CD14-positive monocyte (primary cell): ENCODE measurements around the gene PPP1R1C. TPM values are rescaled to one million over a fixed set of nuclear protein-coding genes. Genes with fewer than 3 reads are reported as not detected.

Source experiments
- DNase-seq, 3 donors: peaks; one replicate each; pipeline ENCODE4 v3.0.0-alpha.2; 2011 to 2022
- H2AFZ ChIP-seq: 2 replicates; pipeline ENCODE4 v1.6.0; 2012; ENCODE audit warnings: mild to moderate bottlenecking, low read depth, low read length, inconsistent platforms; ENCODE audit not compliant: insufficient read depth, poor library complexity, severe bottlenecking
- H3K27ac ChIP-seq, 2 donors: 1 replicate in 1 of 2; 2 replicates in 1 of 2; pipeline ENCODE4 v1.5.1; 2012 to 2013; ENCODE audit warnings: low read length in 2 of 2, control low read depth in 1 of 2, inconsistent platforms in 1 of 2, low read depth in 1 of 2, mild to moderate bottlenecking in 1 of 2
- H3K27me3 ChIP-seq, 2 donors: one replicate each; pipeline versions ENCODE4 v1.6.0 to v1.6.1; 2011 to 2013; ENCODE audit warnings: low read length in 2 of 2; ENCODE audit not compliant: control insufficient read depth in 2 of 2, insufficient read depth in 2 of 2
- H3K36me3 ChIP-seq, 2 donors: replicated peaks in 1 of 2; 1 replicate in 1 of 2; 2 replicates in 1 of 2; pipeline versions ENCODE4 v1.5.1 to v1.6.1; 2012 to 2013; ENCODE audit warnings: low read length in 2 of 2, control low read depth in 1 of 2, inconsistent platforms in 1 of 2, mild to moderate bottlenecking in 1 of 2; ENCODE audit not compliant: insufficient read depth in 2 of 2, control insufficient read depth in 1 of 2
- H3K4me1 ChIP-seq, 2 donors: 1 replicate in 1 of 2; 2 replicates in 1 of 2; pipeline versions ENCODE4 v1.5.1 to v1.6.1; 2012 to 2013; ENCODE audit warnings: low read length in 2 of 2, control low read depth in 1 of 2, inconsistent platforms in 1 of 2, mild to moderate bottlenecking in 1 of 2, moderate library complexity in 1 of 2; ENCODE audit not compliant: insufficient read depth in 2 of 2, control insufficient read depth in 1 of 2
- H3K4me2 ChIP-seq: replicated peaks from 2 replicates; pipeline ENCODE3; 2012; ENCODE audit warnings: low read length, moderate library complexity, mild to moderate bottlenecking; ENCODE audit not compliant: poor library complexity, severe bottlenecking; ENCODE audit errors: extremely low read depth
- H3K4me3 ChIP-seq, 3 experiments: fragments of 200-600 bp in 1 of 3; sonication (generic) in 1 of 3; replicated peaks in 1 of 3; 1 replicate in 2 of 3; 2 replicates in 1 of 3; pipeline ENCODE4 v1.5.1; 2011 to 2013; ENCODE audit warnings: low read length in 3 of 3, mild to moderate bottlenecking in 3 of 3, control low read depth in 2 of 3, low read depth in 2 of 3, inconsistent platforms in 1 of 3, moderate library complexity in 1 of 3
- H3K79me2 ChIP-seq: 2 replicates; pipeline ENCODE4 v1.6.0; 2012; ENCODE audit warnings: mild to moderate bottlenecking, control low read depth, inconsistent platforms, low read length, moderate library complexity; ENCODE audit not compliant: insufficient read depth
- H3K9ac ChIP-seq: 2 replicates; pipeline ENCODE4 v1.6.0; 2017; ENCODE audit warnings: low read length, mild to moderate bottlenecking; ENCODE audit not compliant: insufficient read depth, poor library complexity, severe bottlenecking
- H3K9me3 ChIP-seq, 2 donors: replicated peaks in 1 of 2; 1 replicate in 1 of 2; 2 replicates in 1 of 2; pipeline versions ENCODE4 v1.5.1 to v1.6.1; 2012 to 2013; ENCODE audit warnings: low read length in 2 of 2, control low read depth in 1 of 2; ENCODE audit not compliant: control insufficient read depth in 1 of 2, insufficient read depth in 1 of 2
- H4K20me1 ChIP-seq: 2 replicates; pipeline ENCODE4 v1.6.0; 2012; ENCODE audit warnings: mild to moderate bottlenecking, low read length, control low read depth, moderate library complexity; ENCODE audit not compliant: insufficient read depth
- H3K27ac Mint-ChIP-seq, 7 donors: one replicate each; pipeline ENCODE4 v1.8.0; 2020; ENCODE audit warnings: mild to moderate bottlenecking in 7 of 7, mixed read lengths in 7 of 7, moderate library complexity in 6 of 7, inconsistent platforms in 2 of 7
- H3K27me3 Mint-ChIP-seq, 3 donors: one replicate each; pipeline ENCODE4 v1.8.0; 2021 to 2022; ENCODE audit warnings: low read depth in 3 of 3, mild to moderate bottlenecking in 3 of 3, mixed read lengths in 3 of 3, moderate library complexity in 3 of 3, inconsistent platforms in 1 of 3
- H3K36me3 Mint-ChIP-seq, 2 donors: one replicate each; pipeline ENCODE4 v1.8.0; 2020; ENCODE audit warnings: mixed read lengths in 2 of 2, inconsistent platforms in 1 of 2, mild to moderate bottlenecking in 1 of 2
- H3K4me1 Mint-ChIP-seq: one replicate; pipeline ENCODE4 v1.8.0; 2020; ENCODE audit warnings: mild to moderate bottlenecking, mixed read lengths
- H3K4me3 Mint-ChIP-seq, 2 donors: one replicate each; pipeline ENCODE4 v1.8.0; 2020; ENCODE audit warnings: mild to moderate bottlenecking in 2 of 2, mixed read lengths in 2 of 2, moderate library complexity in 1 of 2
- H3K9me3 Mint-ChIP-seq, 7 donors: one replicate each; pipeline ENCODE4 v1.8.0; 2020 to 2022; ENCODE audit warnings: mixed read lengths in 7 of 7, mild to moderate bottlenecking in 6 of 7, moderate library complexity in 6 of 7, inconsistent platforms in 2 of 7
- WGBS: methylation state at CpG from one replicate; pipeline ENCODE4 v1.1.5; 2013; ENCODE audit warnings: missing lambda C conversion rate; ENCODE audit not compliant: insufficient coverage; 5-methylcytosine and 5-hydroxymethylcytosine counted together
- intact Hi-C, 2 donors: fragments of 100-400 bp; cut with micrococcal nuclease; formaldehyde crosslinking; loops; one replicate each; pipeline versions ENCODE4 v1.15.0 to v1.15.1; 2023
- polyA plus RNA-seq, 3 donors: library from polyadenylated mRNA; depleted of rRNA in 1 of 3; unstranded in 2 of 3; stranded (reverse) in 1 of 3; fragments of 300-500 nt in 2 of 3; fragments of >200 nt in 1 of 3; fragmentation: Illumina TruSeq in 2 of 3; gene quantifications; 1 replicate in 2 of 3; 2 replicates in 1 of 3; pipeline ENCODE4 v1.2.3, GENCODE V29; 2012 to 2021
- TF ChIP-seq, protein P1 (sequence below): fragments of 200-600 bp; IDR thresholded peaks from one replicate; pipeline ENCODE4 v1.8.0; 2022; ENCODE audit warnings: antibody characterized with exemption, mild to moderate bottlenecking

The PPP1R1C gene
- polyA plus RNA-seq, 3 donors = not detected

- no peaks in the 10 kb centered on the region for H3K79me2 ChIP-seq
- no peak for DNase-seq
- Mint-ChIP-seq H3K9me3 (no peaks in the 10 kb centered on the region), H3K4me3 (no peak overlapping the region), H3K27me3 (no peaks in the 10 kb centered on the region), H3K36me3 (no peaks in the 10 kb centered on the region), H3K27ac (no peak overlapping the region), H3K4me1 (peaks cover 5% of the 10 kb centered on the region)
- no peak overlapping the region for H3K27ac ChIP-seq
- H3K4me3 ChIP-seq = no peak overlapping the region
- H2AFZ ChIP-seq = no peak overlapping the region
- H3K4me2 ChIP-seq = no peak overlapping the region
- no peak overlapping the region for H3K9ac ChIP-seq
- H3K27me3 ChIP-seq = no peaks in the 10 kb centered on the region
- TF ChIP-seq, protein P1, sequence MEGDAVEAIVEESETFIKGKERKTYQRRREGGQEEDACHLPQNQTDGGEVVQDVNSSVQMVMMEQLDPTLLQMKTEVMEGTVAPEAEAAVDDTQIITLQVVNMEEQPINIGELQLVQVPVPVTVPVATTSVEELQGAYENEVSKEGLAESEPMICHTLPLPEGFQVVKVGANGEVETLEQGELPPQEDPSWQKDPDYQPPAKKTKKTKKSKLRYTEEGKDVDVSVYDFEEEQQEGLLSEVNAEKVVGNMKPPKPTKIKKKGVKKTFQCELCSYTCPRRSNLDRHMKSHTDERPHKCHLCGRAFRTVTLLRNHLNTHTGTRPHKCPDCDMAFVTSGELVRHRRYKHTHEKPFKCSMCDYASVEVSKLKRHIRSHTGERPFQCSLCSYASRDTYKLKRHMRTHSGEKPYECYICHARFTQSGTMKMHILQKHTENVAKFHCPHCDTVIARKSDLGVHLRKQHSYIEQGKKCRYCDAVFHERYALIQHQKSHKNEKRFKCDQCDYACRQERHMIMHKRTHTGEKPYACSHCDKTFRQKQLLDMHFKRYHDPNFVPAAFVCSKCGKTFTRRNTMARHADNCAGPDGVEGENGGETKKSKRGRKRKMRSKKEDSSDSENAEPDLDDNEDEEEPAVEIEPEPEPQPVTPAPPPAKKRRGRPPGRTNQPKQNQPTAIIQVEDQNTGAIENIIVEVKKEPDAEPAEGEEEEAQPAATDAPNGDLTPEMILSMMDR = no peak
- H3K9me3 ChIP-seq = no peaks in the 10 kb centered on the region
- intact Hi-C loops = loop anchor here (5.0 to 10.0 kb wide), 2 partner anchors 332 to 335 kb away; no protein-coding TSS in a partner anchor
- H4K20me1 ChIP-seq = no peaks in the 10 kb centered on the region
- peaks cover 0 to 13% of the 10 kb centered on the region in 2 donors for H3K4me1 ChIP-seq
- H3K36me3 ChIP-seq = no peaks in the 10 kb centered on the region
- WGBS = no CpG with 5 or more reads among the region's 5 CpGs
These were observed 91.4 kb downstream of the PPP1R1C start for GRCh38 chr2:182077023-182077422.

DNA sequence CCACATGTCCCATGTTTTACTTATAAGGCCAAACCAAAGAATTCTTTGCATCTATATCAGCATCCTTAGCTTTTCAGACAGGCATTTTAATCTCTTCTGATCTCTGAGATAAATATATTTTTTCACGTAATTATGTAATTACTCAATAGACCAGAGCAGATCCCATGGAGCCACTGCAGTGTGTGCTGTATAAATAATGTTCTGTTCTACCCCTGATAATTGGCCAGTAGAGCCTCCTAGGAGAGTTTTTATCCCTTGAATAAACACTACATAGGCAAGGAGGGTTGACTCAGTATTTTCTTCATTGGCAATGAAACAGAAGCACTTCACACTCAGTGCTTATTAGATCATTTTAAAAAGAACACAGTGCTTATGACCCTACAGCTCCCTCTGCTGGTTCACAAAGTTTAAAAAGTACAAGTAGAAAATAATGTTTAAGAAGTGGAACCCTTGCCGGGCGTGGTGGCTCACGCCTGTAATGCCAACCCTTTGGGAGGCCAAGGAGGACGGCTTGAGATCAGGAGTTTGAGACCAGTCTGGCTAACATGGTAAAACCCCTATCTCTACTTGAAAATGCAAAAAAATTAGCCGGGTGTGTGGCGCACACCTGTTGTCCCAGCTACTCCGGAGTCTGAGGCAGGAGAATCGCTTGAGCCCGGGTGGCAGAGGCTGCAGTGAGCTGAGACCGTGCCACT, 91.9 kb downstream of the PPP1R1C start:
- H3K9me3 Mint-ChIP-seq = no peaks in the 10 kb centered on the region
- no peaks in the 10 kb centered on the region for H3K36me3 Mint-ChIP-seq
- no peak overlapping the region for H3K9ac ChIP-seq
- peaks cover 0 to 13% of the 10 kb centered on the region in 2 donors for H3K4me1 ChIP-seq
- H3K27me3 ChIP-seq = no peaks in the 10 kb centered on the region
- intact Hi-C loops = loop anchor here (5.0 to 10.0 kb wide), 2 partner anchors 333 to 335 kb away; no protein-coding TSS in a partner anchor
- no peaks in the 10 kb centered on the region for H3K9me3 ChIP-seq
- no peak overlapping the region for H3K4me2 ChIP-seq
- H3K27ac Mint-ChIP-seq = no peak overlapping the region
- peak; percentile 7 to 35 (median 34) for DNase-seq
- no peak overlapping the region for H2AFZ ChIP-seq
- no peak overlapping the region for H3K4me3 ChIP-seq
- H3K27me3 Mint-ChIP-seq = no peaks in the 10 kb centered on the region
- 73% methylated on average over 8 of the region's 11 CpGs for WGBS
- H3K79me2 ChIP-seq = no peaks in the 10 kb centered on the region
- no peak overlapping the region for H3K4me3 Mint-ChIP-seq
- no peaks in the 10 kb centered on the region for H4K20me1 ChIP-seq
- TF ChIP-seq, protein P1 = peak; percentile 71
- no peaks in the 10 kb centered on the region for H3K36me3 ChIP-seq
- H3K27ac ChIP-seq = no peak overlapping the region
- H3K4me1 Mint-ChIP-seq = peaks cover 5% of the 10 kb centered on the region
